Gastrocnemius medialis (tissue), 4 donors: ENCODE results near the gene NISCH. TPM values are rescaled to one million over a fixed set of nuclear protein-coding genes. Genes with fewer than 3 reads are reported as not detected.

ENCODE experiments used
- ATAC-seq, 2 donors: fragments of 150-250 bp; one replicate each; pipeline ENCODE4 v1.9.1; 2016
- DNase-seq, 2 donors: peaks; one replicate each; pipeline ENCODE4 v3.0.0-alpha.2; 2019
- H3K27ac ChIP-seq, 4 donors: fragments of 200-600 bp; sonication (generic); 1 replicate in 1 of 4; 2 replicates in 3 of 4; pipeline ENCODE4 v1.5.1; 2016 to 2018; ENCODE audit warnings: mild to moderate bottlenecking in 2 of 4, moderate library complexity in 1 of 4
- H3K27me3 ChIP-seq, 3 donors: fragments of 200-600 bp; sonication (generic) in 2 of 3; 1 replicate in 1 of 3; 2 replicates in 2 of 3; pipeline versions ENCODE4 v1.5.1 to v1.6.0; 2016 to 2019; ENCODE audit warnings: mild to moderate bottlenecking in 1 of 3, moderate library complexity in 1 of 3
- H3K36me3 ChIP-seq, 2 donors: fragments of 200-600 bp; sonication (generic) in 1 of 2; one replicate each; pipeline ENCODE4 v1.5.1; 2017 to 2018
- H3K4me1 ChIP-seq, 2 donors: fragments of 200-600 bp; sonication (generic) in 1 of 2; one replicate each; pipeline ENCODE4 v1.5.1; 2016 to 2017; ENCODE audit warnings: mild to moderate bottlenecking in 2 of 2
- H3K4me3 ChIP-seq, 4 donors: fragments of 200-600 bp; sonication (generic) in 3 of 4; 1 replicate in 1 of 4; 2 replicates in 3 of 4; pipeline ENCODE4 v1.5.1; 2016 to 2019; ENCODE audit warnings: mild to moderate bottlenecking in 2 of 4
- H3K9me3 ChIP-seq, 3 donors: fragments of 200-600 bp; sonication (generic) in 2 of 3; 1 replicate in 1 of 3; 2 replicates in 2 of 3; pipeline ENCODE4 v1.5.1; 2016 to 2019
- CTCF ChIP-seq, 5 experiments: fragments of 450-650 bp in 3 of 5; fragments of 200-600 bp in 2 of 5; sonication (generic) in 2 of 5; IDR thresholded peaks in 4 of 5; conservative IDR thresholded peaks in 1 of 5; 1 replicate in 4 of 5; 2 replicates in 1 of 5; pipeline ENCODE4 v1.5.1; 2016 to 2019; ENCODE audit warnings: antibody characterized with exemption in 5 of 5, mild to moderate bottlenecking in 3 of 5, moderate library complexity in 3 of 5
- POLR2A ChIP-seq, 2 donors: fragments of 450-650 bp; IDR thresholded peaks; one replicate each; pipeline ENCODE4 v1.6.1; 2017; ENCODE audit warnings: antibody characterized with exemption in 2 of 2, mild to moderate bottlenecking in 2 of 2, moderate library complexity in 2 of 2
- in situ Hi-C, 4 donors: fragments of 200-750 bp; cut with MboI; loops; one replicate each; pipeline versions ENCODE4 v1.15.0 to v1.8.0; 2017; ENCODE audit warnings: low sequenced_read_pairs in 4 of 4
- intact Hi-C: fragments of 100-400 bp; cut with DNase I; formaldehyde crosslinking; loops from one replicate; pipeline ENCODE4 v1.15.1; 2023; ENCODE audit warnings: low total_unique reads
- total RNA-seq, 4 donors: library from RNA; depleted of rRNA; stranded (reverse); fragments of >200 nt; gene quantifications; one replicate each; pipeline versions ENCODE4 v1.1.0 to v1.2.3, GENCODE V29; 2016

NISCH gene
- total RNA-seq: 10 to 100 TPM; 19.2 to 38.3 (median 25.0) TPM

- H3K4me1 ChIP-seq: peaks cover 38 to 39% of the 10 kb centered on the region in 2 donors
These were observed at the start of gene NISCH for GRCh38 chr3:52455283-52456168. NISCH (plus strand) TSS chr3:52455604; CDS start chr3:52455642, 38 bp downstream.

GRCh38 chr3:52406231-52406661 lies 49.2 kb upstream of the NISCH start:
- ATAC-seq: no peak

More at GRCh38 chr3:52455283-52456168, at the start of gene NISCH:
- peak within 1 kb of the TSS; percentile 94 to 99 (median 97) for H3K27ac ChIP-seq
- in situ Hi-C loops (no loop called here), intact Hi-C loops (loop anchor here (10.0 kb wide), 2 partner anchors 171 to 389 kb away; partner anchors contain the start of gene GLYCTK)
- H3K36me3 ChIP-seq: peaks cover 0 to 27% of the 10 kb centered on the region in 2 donors
- DNase-seq (peak; percentile 82 to 90), ATAC-seq (peak; percentile 43 to 61)
- H3K9me3 ChIP-seq: no peaks in the 10 kb centered on the region
- H3K4me3 ChIP-seq: peak within 1 kb of the TSS; percentile 73 to 95 (median 86)
- no peaks in the 10 kb centered on the region for H3K27me3 ChIP-seq
- TF ChIP-seq CTCF (IDR thresholded peaks at IDR 0.05 in 4 of 5, conservative IDR thresholded peaks at IDR 0.05 in 1 of 5) (no peak), POLR2A (IDR thresholded peaks at IDR 0.05) (peak; percentile 73 to 76)

GRCh38 chr3:52406791-52407510 lies 48.5 kb upstream of the NISCH start:
- H3K4me3 ChIP-seq: no peak overlapping the region
- no peaks in the 10 kb centered on the region for H3K27me3 ChIP-seq
- H3K27ac ChIP-seq: no peak overlapping the region
- TF ChIP-seq CTCF (IDR thresholded peaks at IDR 0.05 in 4 of 5, conservative IDR thresholded peaks at IDR 0.05 in 1 of 5) (no peak), POLR2A (IDR thresholded peaks at IDR 0.05) (no peak)
- H3K36me3 ChIP-seq: peaks cover 0 to 59% of the 10 kb centered on the region in 2 donors
- peaks cover 21 to 33% of the 10 kb centered on the region in 2 donors for H3K4me1 ChIP-seq
- no peaks in the 10 kb centered on the region for H3K9me3 ChIP-seq
- in situ Hi-C loops: no loop called here
- intact Hi-C loops: loop anchor here (5.0 kb wide), 1 partner anchor 130 kb away; the partner anchor contains the start of gene WDR82
- no peak for DNase-seq
- ATAC-seq: no peak

More at GRCh38 chr3:52406231-52406661, 49.2 kb upstream of the NISCH start:
- intact Hi-C loops (loop anchor here (5.0 kb wide), 1 partner anchor 129 kb away; the partner anchor contains the start of gene WDR82), in situ Hi-C loops (no loop called here)
- Histone ChIP-seq H3K27me3 (no peaks in the 10 kb centered on the region), H3K36me3 (peaks cover 0 to 66% of the 10 kb centered on the region in 2 donors), H3K27ac (no peak overlapping the region), H3K4me1 (peaks cover 15 to 27% of the 10 kb centered on the region in 2 donors), H3K4me3 (no peak overlapping the region), H3K9me3 (no peaks in the 10 kb centered on the region)
- TF ChIP-seq CTCF (IDR thresholded peaks at IDR 0.05 in 4 of 5, conservative IDR thresholded peaks at IDR 0.05 in 1 of 5) (no peak), POLR2A (IDR thresholded peaks at IDR 0.05) (no peak)
- DNase-seq: no peak

GRCh38 chr3:52407779-52408178 lies 47.6 kb upstream of the NISCH start:
- Histone ChIP-seq H3K4me1 (peaks cover 29 to 40% of the 10 kb centered on the region in 2 donors), H3K9me3 (no peaks in the 10 kb centered on the region), H3K36me3 (peaks cover 0 to 51% of the 10 kb centered on the region in 2 donors), H3K4me3 (no peak overlapping the region), H3K27ac (no peak overlapping the region), H3K27me3 (no peaks in the 10 kb centered on the region)
- TF ChIP-seq CTCF (IDR thresholded peaks at IDR 0.05 in 4 of 5, conservative IDR thresholded peaks at IDR 0.05 in 1 of 5): no peak
- no peak for TF ChIP-seq POLR2A (IDR thresholded peaks at IDR 0.05)
- in situ Hi-C loops: no loop called here
- intact Hi-C loops: loop anchor here (5.0 kb wide), 1 partner anchor 130 kb away; the partner anchor contains the start of gene WDR82
- DNase-seq (no peak), ATAC-seq (no peak)
